HepG2 (cell line): ENCODE results near the gene MARS1. TPM values are rescaled to one million over a fixed set of nuclear protein-coding genes. Genes with fewer than 3 reads are reported as not detected.

Source experiments
- BCL6 ChIP-seq: IDR thresholded peaks from 2 replicates; pipeline ENCODE4 v1.6.1; 2016; ENCODE audit warnings: missing genetic modification reagents, missing compliant biosample characterization
- BRD4 ChIP-seq: sonication (generic); formaldehyde crosslinking; IDR thresholded peaks from 2 replicates; pipeline ENCODE4 v1.4.0; 2020; ENCODE audit warnings: missing genetic modification reagents
- ERF ChIP-seq: IDR thresholded peaks from 2 replicates; pipeline ENCODE4 v1.6.1; 2018; ENCODE audit warnings: missing biosample characterization, missing genetic modification reagents
- FOSL2 ChIP-seq: sonication (generic); formaldehyde crosslinking; IDR thresholded peaks from 2 replicates; pipeline ENCODE4 v1.4.0; 2020; ENCODE audit warnings: missing genetic modification reagents
- HDAC1 ChIP-seq: sonication (generic); formaldehyde crosslinking; IDR thresholded peaks from 2 replicates; pipeline ENCODE4 v1.5.1; 2020; ENCODE audit warnings: mild to moderate bottlenecking, missing genetic modification reagents
- HNF4A ChIP-seq: sonication (generic); formaldehyde crosslinking; IDR thresholded peaks from 2 replicates; pipeline ENCODE4 v1.4.0; 2020; ENCODE audit warnings: missing genetic modification reagents
- MEIS2 ChIP-seq: sonication (generic); formaldehyde crosslinking; IDR thresholded peaks from 2 replicates; pipeline ENCODE4 v1.9.0; 2021; ENCODE audit warnings: mild to moderate bottlenecking, missing genetic modification reagents
- NRL ChIP-seq: sonication (generic); formaldehyde crosslinking; IDR thresholded peaks from 2 replicates; pipeline ENCODE4 v1.5.0; 2020; ENCODE audit warnings: missing genetic modification reagents, mild to moderate bottlenecking, moderate library complexity, borderline replicate concordance
- POLR2AphosphoS5 ChIP-seq: IDR thresholded peaks from 2 replicates; pipeline ENCODE4 v1.6.1; 2012; ENCODE audit warnings: low read depth, low read length
- PPARG ChIP-seq: conservative IDR thresholded peaks from 2 replicates; pipeline ENCODE4 v1.6.1; 2016; ENCODE audit warnings: missing biosample characterization, missing genetic modification reagents
- PRPF4 ChIP-seq: fragments of 200-400 bp; formaldehyde crosslinking; IDR thresholded peaks from 2 replicates; pipeline ENCODE4 v1.6.1; 2016; ENCODE audit warnings: low read length, low read depth; ENCODE audit not compliant: poor library complexity, severe bottlenecking
- RBM22 ChIP-seq: fragments of 200-400 bp; formaldehyde crosslinking; optimal IDR thresholded peaks from 2 replicates; pipeline ENCODE3; 2017; ENCODE audit warnings: mild to moderate bottlenecking, low read length, moderate library complexity
- RFX1 ChIP-seq: fragments of 450-650 bp; IDR thresholded peaks from 2 replicates; pipeline ENCODE4 v1.6.1; 2017
- SMARCC2 ChIP-seq: fragments of 450-650 bp; IDR thresholded peaks from 2 replicates; pipeline ENCODE4 v1.6.1; 2017; ENCODE audit warnings: antibody characterized with exemption, mild to moderate bottlenecking
- SP2 ChIP-seq: sonication (generic); formaldehyde crosslinking; IDR thresholded peaks from 2 replicates; pipeline ENCODE4 v1.5.1; 2020; ENCODE audit warnings: mild to moderate bottlenecking, missing genetic modification reagents
- TGIF2 ChIP-seq: IDR thresholded peaks from 2 replicates; pipeline ENCODE4 v1.6.1; 2016; ENCODE audit warnings: control low read depth, missing compliant biosample characterization
- ZFY ChIP-seq: sonication (generic); formaldehyde crosslinking; IDR thresholded peaks from 2 replicates; pipeline ENCODE4 v1.4.0; 2020; ENCODE audit warnings: missing genetic modification reagents
- ZNF232 ChIP-seq: sonication (generic); formaldehyde crosslinking; IDR thresholded peaks from 2 replicates; pipeline ENCODE4 v1.4.0; 2020; ENCODE audit warnings: missing genetic modification reagents, borderline replicate concordance
- ZNF274 ChIP-seq: sonication (generic); formaldehyde crosslinking; IDR thresholded peaks from 2 replicates; pipeline ENCODE4 v1.5.1; 2020; ENCODE audit warnings: mild to moderate bottlenecking, missing genetic modification reagents
- ZNF331 ChIP-seq: sonication (generic); formaldehyde crosslinking; IDR thresholded peaks from 2 replicates; pipeline ENCODE4 v1.4.0; 2020; ENCODE audit warnings: missing genetic modification reagents
- ZNF350 ChIP-seq: sonication (generic); formaldehyde crosslinking; IDR thresholded peaks from 2 replicates; pipeline ENCODE4 v1.4.0; 2020; ENCODE audit warnings: mild to moderate bottlenecking, low read depth, missing genetic modification reagents, borderline replicate concordance
- ZNF605 ChIP-seq: sonication (generic); formaldehyde crosslinking; IDR thresholded peaks from 2 replicates; pipeline ENCODE4 v1.8.0; 2022; ENCODE audit warnings: mild to moderate bottlenecking, missing genetic modification reagents
- ZSCAN9 ChIP-seq: IDR thresholded peaks from 2 replicates; pipeline ENCODE4 v1.6.1; 2016; ENCODE audit warnings: borderline replicate concordance
- polyA plus RNA-seq, 8 experiments: library from polyadenylated mRNA; depleted of rRNA in 3 of 8; stranded (reverse) in 7 of 8; unstranded in 1 of 8; fragments of >200 nt; fragmentation: Illumina TruSeq in 4 of 8; extraction: Trizol in 4 of 8; gene quantifications; 2 replicates each; pipeline versions ENCODE4 v1.2.1 to v1.2.3, GENCODE V29; 2011 to 2016; ENCODE audit warnings: low read depth in 4 of 8, missing spikeins in 1 of 8, mixed read lengths in 1 of 8; ENCODE audit not compliant: insufficient read depth in 1 of 8
- total RNA-seq, 5 experiments: library from RNA; depleted of rRNA; stranded (reverse); fragments of >200 nt; fragmentation: Illumina TruSeq; extraction: Trizol; gene quantifications; 2 replicates each; pipeline ENCODE4 v1.2.3, GENCODE V29; 2016; ENCODE audit warnings: low read depth in 1 of 5
- TF ChIP-seq, protein P1 (sequence below): sonication (generic); formaldehyde crosslinking; IDR thresholded peaks from 2 replicates; pipeline ENCODE4 v1.4.0; 2020; ENCODE audit warnings: missing genetic modification reagents, mild to moderate bottlenecking, borderline replicate concordance
- TF ChIP-seq, protein P2 (sequence below): sonication (generic); formaldehyde crosslinking; IDR thresholded peaks from 2 replicates; pipeline ENCODE4 v1.5.0; 2020; ENCODE audit warnings: missing genetic modification reagents
- TF ChIP-seq, protein P3 (sequence below): sonication (generic); formaldehyde crosslinking; IDR thresholded peaks from 2 replicates; pipeline ENCODE4 v1.4.0; 2020; ENCODE audit warnings: missing genetic modification reagents, low read depth, mild to moderate bottlenecking, borderline replicate concordance

The MARS1 gene
- total and polyA plus RNA-seq, 2 of the 13 experiments (the other 11 are each of a cell fraction or from before 2014, with no cell fraction given): 115 to 181 TPM

DNA sequence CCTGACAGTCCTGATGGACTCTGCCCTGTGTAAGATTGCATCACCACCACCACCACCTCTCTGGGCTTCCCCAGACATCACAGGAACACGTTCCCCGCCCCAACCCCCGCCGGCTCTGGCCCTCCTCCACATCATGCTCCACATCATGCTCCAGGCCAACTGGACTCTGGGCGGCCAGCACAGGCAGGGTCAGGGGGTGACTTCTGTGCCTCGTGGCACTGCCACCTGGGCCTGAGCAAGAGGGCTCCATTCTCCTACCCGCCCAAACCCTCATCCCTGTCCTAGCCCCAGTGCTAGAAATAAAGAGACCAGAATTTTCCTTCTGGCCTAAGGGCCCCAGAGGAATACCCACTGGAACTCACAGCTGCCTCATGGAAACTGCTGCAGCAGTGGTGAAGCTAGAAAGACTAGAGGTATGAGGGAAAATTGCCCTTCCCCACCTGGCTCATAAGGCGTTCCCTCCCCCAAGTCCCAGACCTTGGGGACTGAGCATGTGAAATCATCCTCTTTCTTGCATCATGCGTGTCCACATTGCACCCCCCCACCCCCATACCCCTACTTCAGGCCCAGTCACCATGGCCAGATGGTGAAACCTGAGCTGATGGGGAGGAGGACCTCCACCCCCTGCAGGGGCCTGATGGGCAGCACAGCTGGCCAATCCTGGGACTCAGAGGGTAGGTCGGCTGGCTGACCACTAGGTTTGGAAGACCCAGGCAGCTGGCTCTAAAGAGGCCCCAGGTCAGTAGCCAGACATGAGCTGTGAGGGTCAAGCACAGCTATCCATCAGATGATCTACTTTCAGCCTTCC is 33.1 kb upstream of the MARS1 start, which contains the start of gene INHBE (continued):
- 0 out of 2 replicates have a peak, but pooled peaks have one; percentile 68 for TF ChIP-seq NRL (CRISPR knock-in tag)
- TF ChIP-seq ZSCAN9 (CRISPR knock-in tag): no peak
- no peak for TF ChIP-seq SMARCC2
- peak; percentile 96 for TF ChIP-seq HNF4A (CRISPR knock-in tag)
- peak; percentile 87 for TF ChIP-seq ZNF350 (CRISPR knock-in tag)
- no peak for TF ChIP-seq PRPF4
- peak; percentile 71; the same call in 1 of the 2 replicates for TF ChIP-seq ZNF605 (CRISPR knock-in tag)
- TF ChIP-seq BRD4 (CRISPR knock-in tag): peak; percentile 43; the same call in 1 of the 2 replicates
- TF ChIP-seq HDAC1 (CRISPR knock-in tag): peak; percentile 97
- TF ChIP-seq POLR2AphosphoS5: peak; percentile 80
- peak; percentile 91 for TF ChIP-seq SP2
- no peak for TF ChIP-seq RFX1
- TF ChIP-seq ERF: peak; percentile 72; the same call in 1 of the 2 replicates
- TF ChIP-seq RBM22: no peak
- TF ChIP-seq FOSL2: peak; percentile 78
- TF ChIP-seq BCL6 (CRISPR knock-in tag): peak; percentile 86
- TF ChIP-seq, protein P1, sequence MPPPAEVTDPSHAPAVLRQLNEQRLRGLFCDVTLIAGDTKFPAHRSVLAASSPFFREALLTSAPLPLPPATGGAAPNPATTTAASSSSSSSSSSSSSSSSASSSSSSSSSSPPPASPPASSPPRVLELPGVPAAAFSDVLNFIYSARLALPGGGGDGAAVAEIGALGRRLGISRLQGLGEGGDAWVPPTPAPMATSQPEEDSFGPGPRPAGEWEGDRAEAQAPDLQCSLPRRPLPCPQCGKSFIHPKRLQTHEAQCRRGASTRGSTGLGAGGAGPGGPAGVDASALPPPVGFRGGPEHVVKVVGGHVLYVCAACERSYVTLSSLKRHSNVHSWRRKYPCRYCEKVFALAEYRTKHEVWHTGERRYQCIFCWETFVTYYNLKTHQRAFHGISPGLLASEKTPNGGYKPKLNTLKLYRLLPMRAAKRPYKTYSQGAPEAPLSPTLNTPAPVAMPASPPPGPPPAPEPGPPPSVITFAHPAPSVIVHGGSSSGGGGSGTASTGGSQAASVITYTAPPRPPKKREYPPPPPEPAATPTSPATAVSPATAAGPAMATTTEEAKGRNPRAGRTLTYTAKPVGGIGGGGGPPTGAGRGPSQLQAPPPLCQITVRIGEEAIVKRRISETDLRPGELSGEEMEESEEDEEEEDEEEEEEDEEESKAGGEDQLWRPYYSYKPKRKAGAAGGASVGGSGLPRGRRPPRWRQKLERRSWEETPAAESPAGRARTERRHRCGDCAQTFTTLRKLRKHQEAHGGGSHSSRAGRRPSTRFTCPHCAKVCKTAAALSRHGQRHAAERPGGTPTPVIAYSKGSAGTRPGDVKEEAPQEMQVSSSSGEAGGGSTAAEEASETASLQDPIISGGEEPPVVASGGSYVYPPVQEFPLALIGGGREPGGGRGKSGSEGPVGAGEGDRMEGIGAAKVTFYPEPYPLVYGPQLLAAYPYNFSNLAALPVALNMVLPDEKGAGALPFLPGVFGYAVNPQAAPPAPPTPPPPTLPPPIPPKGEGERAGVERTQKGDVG (CRISPR knock-in tag): peak; percentile 85; the same call in 1 of the 2 replicates
- peak; percentile 73; the same call in 1 of the 2 replicates for TF ChIP-seq ZNF331
- TF ChIP-seq ZFY: peak; percentile 65; the same call in 1 of the 2 replicates
- peak; percentile 40; the same call in 1 of the 2 replicates for TF ChIP-seq PPARG (CRISPR knock-in tag)
- TF ChIP-seq, protein P2, sequence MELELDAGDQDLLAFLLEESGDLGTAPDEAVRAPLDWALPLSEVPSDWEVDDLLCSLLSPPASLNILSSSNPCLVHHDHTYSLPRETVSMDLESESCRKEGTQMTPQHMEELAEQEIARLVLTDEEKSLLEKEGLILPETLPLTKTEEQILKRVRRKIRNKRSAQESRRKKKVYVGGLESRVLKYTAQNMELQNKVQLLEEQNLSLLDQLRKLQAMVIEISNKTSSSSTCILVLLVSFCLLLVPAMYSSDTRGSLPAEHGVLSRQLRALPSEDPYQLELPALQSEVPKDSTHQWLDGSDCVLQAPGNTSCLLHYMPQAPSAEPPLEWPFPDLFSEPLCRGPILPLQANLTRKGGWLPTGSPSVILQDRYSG (CRISPR knock-in tag): no peak
- peak; percentile 94 for TF ChIP-seq MEIS2 (CRISPR knock-in tag)
- TF ChIP-seq ZNF232 (CRISPR knock-in tag): no peak; the same call in 1 of the 2 replicates
- TF ChIP-seq, protein P3, sequence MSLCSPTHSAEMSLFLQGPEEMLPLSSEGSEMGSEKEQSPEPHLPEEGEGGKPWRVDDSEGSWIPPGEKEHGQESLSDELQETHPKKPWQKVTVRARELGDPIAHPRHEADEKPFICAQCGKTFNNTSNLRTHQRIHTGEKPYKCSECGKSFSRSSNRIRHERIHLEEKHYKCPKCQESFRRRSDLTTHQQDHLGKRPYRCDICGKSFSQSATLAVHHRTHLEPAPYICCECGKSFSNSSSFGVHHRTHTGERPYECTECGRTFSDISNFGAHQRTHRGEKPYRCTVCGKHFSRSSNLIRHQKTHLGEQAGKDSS: peak; percentile 76; the same call in 1 of the 2 replicates
- peak; percentile 90 for TF ChIP-seq TGIF2 (CRISPR knock-in tag)
- TF ChIP-seq ZNF274 (CRISPR knock-in tag): peak; percentile 12; the same call in 1 of the 2 replicates
